DOHH2 (cell line): Measurements from ENCODE around the gene ABCB1.

ENCODE experiments used
- H3F3A ChIP-seq: fragments of 200-600 bp; sonication (generic), shearing (Covaris generic); 2 replicates; pipeline ENCODE4 v1.6.0; 2016; ENCODE audit warnings: antibody characterized with exemption, mild to moderate bottlenecking; ENCODE audit not compliant: control insufficient read depth, insufficient read depth
- H3K27ac ChIP-seq: fragments of 200-600 bp; sonication (generic); 2 replicates; pipeline ENCODE4 v1.5.1; 2014; ENCODE audit warnings: low read depth, mild to moderate bottlenecking, low read length, moderate library complexity
- H3K27me3 ChIP-seq: fragments of 200-600 bp; sonication (generic); 2 replicates; pipeline ENCODE4 v1.6.1; 2014; ENCODE audit warnings: mild to moderate bottlenecking, low read length, mixed read lengths; ENCODE audit not compliant: control insufficient read depth
- H3K36me3 ChIP-seq: fragments of 200-600 bp; sonication (generic); 2 replicates; pipeline ENCODE4 v1.6.1; 2014; ENCODE audit warnings: mild to moderate bottlenecking, low read length, moderate library complexity, mixed read lengths; ENCODE audit not compliant: control insufficient read depth
- H3K4me1 ChIP-seq: fragments of 200-600 bp; sonication (generic); 2 replicates; pipeline ENCODE4 v1.6.1; 2014; ENCODE audit warnings: mild to moderate bottlenecking, low read length, mixed read lengths; ENCODE audit not compliant: control insufficient read depth
- H3K4me2 ChIP-seq: fragments of 200-600 bp; sonication (generic); 2 replicates; pipeline ENCODE4 v1.6.0; 2014; ENCODE audit warnings: mild to moderate bottlenecking, low read length, moderate library complexity
- H3K4me3 ChIP-seq: fragments of 200-600 bp; sonication (generic); 2 replicates; pipeline ENCODE4 v1.5.1; 2014; ENCODE audit warnings: mild to moderate bottlenecking, low read length, mixed read lengths
- H3K79me2 ChIP-seq: fragments of 200-600 bp; sonication (generic); 2 replicates; pipeline ENCODE4 v1.6.1; 2014; ENCODE audit warnings: mild to moderate bottlenecking, low read length, mixed read lengths; ENCODE audit not compliant: control insufficient read depth
- H3K9me2 ChIP-seq: fragments of 200-600 bp; sonication (generic); replicated peaks from 2 replicates; pipeline ENCODE4 v1.6.1; 2014; ENCODE audit warnings: mild to moderate bottlenecking, low read length, mixed read lengths; ENCODE audit not compliant: control insufficient read depth
- H3K9me3 ChIP-seq: fragments of 200-600 bp; sonication (generic); 2 replicates; pipeline ENCODE4 v1.6.1; 2014; ENCODE audit warnings: antibody characterized with exemption, low read length, mixed read lengths; ENCODE audit not compliant: control insufficient read depth, insufficient read depth
- H4K20me1 ChIP-seq: fragments of 200-600 bp; sonication (generic); 2 replicates; pipeline ENCODE4 v1.6.0; 2014; ENCODE audit warnings: low read depth, mild to moderate bottlenecking, antibody characterized with exemption, low read length, moderate library complexity; ENCODE audit not compliant: control insufficient read depth, insufficient read depth
- CTCF ChIP-seq: fragments of 200-600 bp; sonication (generic); IDR thresholded peaks from one replicate; pipeline ENCODE4 v1.5.1; 2014; ENCODE audit warnings: antibody characterized with exemption, mild to moderate bottlenecking, low read depth, low read length; ENCODE audit not compliant: poor library complexity, severe bottlenecking
- EZH2phosphoT487 ChIP-seq: fragments of 200-600 bp; sonication (generic); IDR thresholded peaks from 2 replicates; pipeline ENCODE4 v1.6.1; 2017; ENCODE audit warnings: borderline replicate concordance, mild to moderate bottlenecking, antibody characterized with exemption, low read length, moderate library complexity, mixed read lengths

ABCB1 gene

GRCh38 chr7:87608431-87608830 lies 7.7 kb upstream of the ABCB1 start:
- Histone ChIP-seq H3K27me3 (0 out of 2 replicates have a peak, but pooled peaks cover 3% of the 10 kb centered on the region), H3K36me3 (no peaks in the 10 kb centered on the region), H4K20me1 (no peaks in the 10 kb centered on the region), H3K4me2 (no peak overlapping the region), H3K4me3 (no peak overlapping the region), H3F3A (no peaks in the 10 kb centered on the region), H3K79me2 (no peaks in the 10 kb centered on the region), H3K27ac (no peak overlapping the region), H3K4me1 (no peaks in the 10 kb centered on the region), H3K9me2 (no peaks in the 10 kb centered on the region), H3K9me3 (no peaks in the 10 kb centered on the region)
- no peak for TF ChIP-seq EZH2phosphoT487
- no peak for TF ChIP-seq CTCF

DNA sequence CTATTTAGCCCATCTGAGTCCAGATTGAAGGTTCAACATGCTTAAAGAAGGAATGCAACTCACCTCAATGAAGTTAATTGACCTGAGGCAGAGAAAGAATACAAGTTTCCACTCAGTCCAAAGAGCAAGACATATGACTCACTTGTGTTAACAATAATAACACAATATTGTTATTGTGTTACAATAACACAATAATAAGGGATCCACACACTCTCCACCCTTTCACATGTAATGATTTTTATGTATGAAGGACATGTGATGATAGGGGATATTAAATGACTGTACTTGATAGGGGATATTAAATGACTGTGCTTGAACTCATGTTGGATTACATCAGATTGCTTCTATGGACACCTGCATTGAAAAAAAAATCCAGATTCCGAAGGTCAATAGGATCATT lies 3.6 kb upstream of the ABCB1 start:
- 0 out of 2 replicates have a peak, but pooled peaks cover 5% of the 10 kb centered on the region for H3K9me3 ChIP-seq
- H3F3A ChIP-seq, result no peaks in the 10 kb centered on the region
- H3K36me3 ChIP-seq, result no peaks in the 10 kb centered on the region
- H3K27me3 ChIP-seq, result peaks cover 22% of the 10 kb centered on the region
- H4K20me1 ChIP-seq, result no peaks in the 10 kb centered on the region
- no peak overlapping the region for H3K27ac ChIP-seq
- no peak overlapping the region for H3K4me2 ChIP-seq
- H3K9me2 ChIP-seq, result no peaks in the 10 kb centered on the region
- H3K79me2 ChIP-seq, result no peaks in the 10 kb centered on the region
- TF ChIP-seq EZH2phosphoT487 (no peak), CTCF (no peak)
- H3K4me1 ChIP-seq, result peaks cover 8% of the 10 kb centered on the region
- no peak overlapping the region for H3K4me3 ChIP-seq

GRCh38 chr7:87599336-87599735 lies 1.3 kb downstream of the ABCB1 start:
- TF ChIP-seq CTCF (no peak), EZH2phosphoT487 (no peak)
- Histone ChIP-seq H3K36me3 (no peaks in the 10 kb centered on the region), H3K27me3 (peaks cover 21% of the 10 kb centered on the region), H3K4me1 (peaks cover 13% of the 10 kb centered on the region), H3K9me3 (0 out of 2 replicates have a peak, but pooled peaks cover 5% of the 10 kb centered on the region), H4K20me1 (no peaks in the 10 kb centered on the region), H3K27ac (no peak overlapping the region), H3K4me3 (no peak overlapping the region), H3F3A (no peaks in the 10 kb centered on the region), H3K9me2 (no peaks in the 10 kb centered on the region), H3K79me2 (no peaks in the 10 kb centered on the region), H3K4me2 (peak overlapping the region; percentile 38)
